Measurements from ENCODE around the gene S100A1. TPM values are rescaled to one million over a fixed set of nuclear protein-coding genes. Genes with fewer than 3 reads are reported as not detected.
A peak's percentile ranks its signal among the peaks of the same experiment; 100 is the strongest.

The S100A1 gene
- total RNA-seq, 1 experiment from 2014 or later: 0.29 TPM

DNA sequence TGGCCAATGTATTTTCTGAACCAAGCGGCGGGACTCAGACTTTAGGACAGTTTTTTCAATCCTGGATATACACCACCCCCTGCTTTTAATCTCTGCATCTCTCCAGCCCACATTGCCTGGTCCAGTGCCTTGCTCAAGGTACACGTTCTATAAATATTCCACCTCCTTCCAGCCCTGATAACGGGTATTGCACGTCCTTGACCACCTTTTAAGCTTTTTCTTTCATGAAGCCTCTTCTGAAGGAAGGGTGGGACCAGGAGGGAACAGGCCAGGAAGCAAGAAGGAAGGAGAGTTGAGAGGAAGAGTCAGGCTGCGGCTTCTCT, 18.7 kb upstream of the S100A1 start:
- CTCF ChIA-PET: interaction anchor here (2.5 kb wide), 1 partner anchor 37 kb away, joined by 9 read pairs; no protein-coding TSS in a partner anchor
- intact Hi-C loops (cut with micrococcal nuclease): loop anchor here (1.0 to 2.0 kb wide), 4 partner anchors 37 to 77 kb away; partner anchors contain the start of gene ILF2
- no peaks in the 10 kb centered on the region for H4K20me1 ChIP-seq (ENCODE audit: low read length)
- no peaks in the 10 kb centered on the region for H3K9me3 ChIP-seq (ENCODE audit: low read length)
- TF ChIP-seq EZH2phosphoT487 (IDR thresholded peaks at IDR 0.05; ENCODE audit: borderline replicate concordance, low read length) (no peak), EZH2 (IDR thresholded peaks at IDR 0.05; ENCODE audit: low read length, unreplicated experiment) (no peak)
- TF ChIP-seq, protein P1, sequence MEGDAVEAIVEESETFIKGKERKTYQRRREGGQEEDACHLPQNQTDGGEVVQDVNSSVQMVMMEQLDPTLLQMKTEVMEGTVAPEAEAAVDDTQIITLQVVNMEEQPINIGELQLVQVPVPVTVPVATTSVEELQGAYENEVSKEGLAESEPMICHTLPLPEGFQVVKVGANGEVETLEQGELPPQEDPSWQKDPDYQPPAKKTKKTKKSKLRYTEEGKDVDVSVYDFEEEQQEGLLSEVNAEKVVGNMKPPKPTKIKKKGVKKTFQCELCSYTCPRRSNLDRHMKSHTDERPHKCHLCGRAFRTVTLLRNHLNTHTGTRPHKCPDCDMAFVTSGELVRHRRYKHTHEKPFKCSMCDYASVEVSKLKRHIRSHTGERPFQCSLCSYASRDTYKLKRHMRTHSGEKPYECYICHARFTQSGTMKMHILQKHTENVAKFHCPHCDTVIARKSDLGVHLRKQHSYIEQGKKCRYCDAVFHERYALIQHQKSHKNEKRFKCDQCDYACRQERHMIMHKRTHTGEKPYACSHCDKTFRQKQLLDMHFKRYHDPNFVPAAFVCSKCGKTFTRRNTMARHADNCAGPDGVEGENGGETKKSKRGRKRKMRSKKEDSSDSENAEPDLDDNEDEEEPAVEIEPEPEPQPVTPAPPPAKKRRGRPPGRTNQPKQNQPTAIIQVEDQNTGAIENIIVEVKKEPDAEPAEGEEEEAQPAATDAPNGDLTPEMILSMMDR (conservative IDR thresholded peaks at IDR 0.05; ENCODE audit: low read depth, low read length): no peak
- H3K79me2 ChIP-seq (ENCODE audit: low read length): peaks cover 75% of the 10 kb centered on the region
- peak overlapping the region; percentile 95 for H3K4me2 ChIP-seq (ENCODE audit: low read length)
- no peak for DNase-seq
- peaks cover 38% of the 10 kb centered on the region for H3K36me3 ChIP-seq (ENCODE audit: low read depth, low read length)
- H3F3A ChIP-seq (ENCODE audit: low read length, unreplicated experiment): peaks cover 27% of the 10 kb centered on the region
- peak overlapping the region; percentile 68 for H3K4me3 ChIP-seq (ENCODE audit: low read length)
- POLR2A ChIA-PET (ENCODE audit: unreplicated experiment): interaction anchor here (1.8 to 2.0 kb wide), 2 partner anchors 18 to 24 kb away, joined by 7 read pairs; partner anchors contain the start of genes CHTOP and S100A13
- no peak for ATAC-seq
- H3K4me1 ChIP-seq (ENCODE audit: insufficient read depth, low read length): peaks cover 56% of the 10 kb centered on the region
- H3K27me3 ChIP-seq (ENCODE audit: low read length): no peaks in the 10 kb centered on the region
- peak overlapping the region; percentile 100 for H3K27ac ChIP-seq (ENCODE audit: low read length)
- H3K9me2 ChIP-seq (replicated peaks; ENCODE audit: low read length): no peaks in the 10 kb centered on the region
- peak overlapping the region; percentile 97 for H3K9ac ChIP-seq (ENCODE audit: low read length)
- BruUV-seq (replicated peaks): TSS peak; percentile 61
- H2AFZ ChIP-seq (ENCODE audit: low read length): no peak overlapping the region

- Histone ChIP-seq H3K9me2 (replicated peaks; ENCODE audit: low read length) (no peaks in the 10 kb centered on the region), H3K9ac (ENCODE audit: low read length) (peak overlapping the region; percentile 97), H3K4me1 (ENCODE audit: insufficient read depth, low read length) (peaks cover 63% of the 10 kb centered on the region), H3K9me3 (ENCODE audit: low read length) (no peaks in the 10 kb centered on the region), H4K20me1 (ENCODE audit: low read length) (no peaks in the 10 kb centered on the region), H3K79me2 (ENCODE audit: low read length) (peaks cover 82% of the 10 kb centered on the region), H3K4me2 (ENCODE audit: low read length) (peak overlapping the region; percentile 95), H3K4me3 (ENCODE audit: low read length) (peak overlapping the region; percentile 68), H3K27ac (ENCODE audit: low read length) (peak overlapping the region; percentile 100), H3F3A (ENCODE audit: low read length, unreplicated experiment) (peaks cover 27% of the 10 kb centered on the region), H3K27me3 (ENCODE audit: low read length) (no peaks in the 10 kb centered on the region), H2AFZ (ENCODE audit: low read length) (no peak overlapping the region), H3K36me3 (ENCODE audit: low read depth, low read length) (peaks cover 32% of the 10 kb centered on the region)
- TF ChIP-seq EZH2phosphoT487 (IDR thresholded peaks at IDR 0.05; ENCODE audit: borderline replicate concordance, low read length) (no peak), EZH2 (IDR thresholded peaks at IDR 0.05; ENCODE audit: low read length, unreplicated experiment) (no peak)
- TF ChIP-seq, protein P1 (conservative IDR thresholded peaks at IDR 0.05; ENCODE audit: low read depth, low read length): no peak
- DNase-seq: peak; percentile 95
- intact Hi-C loops (cut with micrococcal nuclease): no loop called here
- POLR2A ChIA-PET (ENCODE audit: unreplicated experiment): interaction anchor here (0.7 to 2.0 kb wide), 4 partner anchors 17 to 75 kb away, joined by 3 to 8 read pairs (median 7); partner anchors contain the start of genes CHTOP and S100A13
- CTCF ChIA-PET: interaction anchor here (0.9 to 2.5 kb wide), 2 partner anchors 17 to 38 kb away, joined by 4 to 9 read pairs; partner anchors contain the start of gene S100A13
- peak; percentile 16 for ATAC-seq
- BruUV-seq (replicated peaks): no TSS peak
Measured at GRCh38 chr1:153610334-153610733, 17.9 kb upstream of the S100A1 start.

DNA sequence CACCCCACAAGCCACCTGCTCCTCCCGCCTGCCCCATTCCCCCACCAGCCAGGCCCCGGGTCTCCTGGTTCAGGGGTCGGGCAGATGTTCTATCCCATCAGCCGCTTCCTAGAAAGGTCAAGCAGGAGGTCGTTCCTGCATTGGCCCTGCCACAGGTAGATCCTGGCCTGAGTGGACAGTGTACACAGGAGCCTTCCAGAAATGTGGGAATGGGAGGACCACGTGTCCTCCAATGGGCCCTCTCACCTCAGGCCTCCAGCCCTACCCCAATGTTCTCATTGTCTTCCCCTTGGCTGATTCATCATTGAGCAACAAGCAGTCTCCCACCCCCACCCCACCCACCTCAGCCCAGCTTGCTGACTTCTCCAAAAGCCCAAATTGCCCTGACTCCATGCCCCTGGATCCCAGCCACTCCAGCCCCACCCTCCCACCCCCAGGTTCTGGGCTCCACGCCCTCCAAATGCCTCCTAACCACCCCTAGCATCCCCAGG, 17.4 kb upstream of the S100A1 start:
- Histone ChIP-seq H4K20me1 (ENCODE audit: low read length) (no peaks in the 10 kb centered on the region), H3K4me3 (ENCODE audit: low read length) (peak overlapping the region; percentile 93), H3K4me2 (ENCODE audit: low read length) (peak overlapping the region; percentile 95), H3K27me3 (ENCODE audit: low read length) (no peaks in the 10 kb centered on the region), H3K36me3 (ENCODE audit: low read depth, low read length) (peaks cover 29% of the 10 kb centered on the region), H3K9me2 (replicated peaks; ENCODE audit: low read length) (no peaks in the 10 kb centered on the region), H3K9me3 (ENCODE audit: low read length) (no peaks in the 10 kb centered on the region), H3F3A (ENCODE audit: low read length, unreplicated experiment) (peaks cover 27% of the 10 kb centered on the region), H3K9ac (ENCODE audit: low read length) (peak overlapping the region; percentile 97), H3K27ac (ENCODE audit: low read length) (peak overlapping the region; percentile 100), H3K4me1 (ENCODE audit: insufficient read depth, low read length) (peaks cover 68% of the 10 kb centered on the region), H3K79me2 (ENCODE audit: low read length) (peaks cover 88% of the 10 kb centered on the region), H2AFZ (ENCODE audit: low read length) (no peak overlapping the region)
- ChIA-PET CTCF (interaction anchor here (0.9 to 2.5 kb wide), 2 partner anchors 17 to 38 kb away, joined by 4 to 9 read pairs; partner anchors contain the start of gene S100A13), POLR2A (ENCODE audit: unreplicated experiment) (interaction anchor here (0.6 to 2.0 kb wide), 6 partner anchors 16 to 161 kb away, joined by 3 to 8 read pairs (median 6); partner anchors contain the start of genes CHTOP and S100A13)
- no TSS peak for BruUV-seq (replicated peaks)
- TF ChIP-seq, protein P1 (conservative IDR thresholded peaks at IDR 0.05; ENCODE audit: low read depth, low read length): no peak
- TF ChIP-seq EZH2 (IDR thresholded peaks at IDR 0.05; ENCODE audit: low read length, unreplicated experiment): no peak
- TF ChIP-seq EZH2phosphoT487 (IDR thresholded peaks at IDR 0.05; ENCODE audit: borderline replicate concordance, low read length): no peak
- intact Hi-C loops (cut with micrococcal nuclease): no loop called here
- DNase-seq (peak; percentile 94), ATAC-seq (peak; percentile 17)

Measured in PC-3 (cell line).